OCI-M2 (cell line): ENCODE data around the gene SREBF2.
A peak's percentile ranks its signal among the peaks of the same experiment; 100 is the strongest.
"Not testable (repeated sequence)": the region's sequence is repeated elsewhere in the genome, so short reads cannot be mapped to it uniquely, and the experiment has no call there.

Source experiments
- DNase-seq: peaks from one replicate; lab custom pipeline; 2025; ENCODE audit not compliant: unreplicated experiment; lab: John Stamatoyannopoulos, UW

Gene SREBF2

DNA sequence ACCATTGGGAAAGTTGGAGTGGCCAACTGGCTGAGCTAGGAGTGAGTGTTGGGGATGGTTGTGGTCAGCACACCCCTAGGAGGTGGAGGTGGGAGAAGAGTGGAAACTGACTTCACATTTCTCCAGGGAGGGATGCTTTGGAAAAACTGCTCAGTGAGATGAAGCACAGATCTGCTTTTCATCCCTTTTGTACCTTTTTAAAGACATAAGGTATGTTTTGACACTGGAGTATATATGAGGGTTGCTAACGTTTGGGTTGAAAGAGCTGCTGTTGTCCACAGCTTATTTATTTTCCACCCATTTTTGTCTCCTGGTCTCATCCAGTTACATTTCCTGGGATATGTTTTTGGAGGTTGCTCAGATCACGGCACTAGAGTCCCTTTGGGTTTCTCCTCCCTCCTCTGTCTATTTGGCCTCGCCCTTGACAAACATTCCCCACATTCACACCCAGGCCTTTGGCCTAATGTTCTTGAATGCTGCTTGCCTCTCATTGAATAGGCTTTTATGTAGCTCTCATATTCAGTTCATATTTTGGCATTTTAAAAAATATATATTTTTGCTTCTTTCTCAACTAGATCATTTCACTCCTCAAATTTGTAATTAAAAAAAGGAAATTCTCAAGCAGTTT, 8.3 kb downstream of the SREBF2 start:
- no peak for DNase-seq

DNA sequence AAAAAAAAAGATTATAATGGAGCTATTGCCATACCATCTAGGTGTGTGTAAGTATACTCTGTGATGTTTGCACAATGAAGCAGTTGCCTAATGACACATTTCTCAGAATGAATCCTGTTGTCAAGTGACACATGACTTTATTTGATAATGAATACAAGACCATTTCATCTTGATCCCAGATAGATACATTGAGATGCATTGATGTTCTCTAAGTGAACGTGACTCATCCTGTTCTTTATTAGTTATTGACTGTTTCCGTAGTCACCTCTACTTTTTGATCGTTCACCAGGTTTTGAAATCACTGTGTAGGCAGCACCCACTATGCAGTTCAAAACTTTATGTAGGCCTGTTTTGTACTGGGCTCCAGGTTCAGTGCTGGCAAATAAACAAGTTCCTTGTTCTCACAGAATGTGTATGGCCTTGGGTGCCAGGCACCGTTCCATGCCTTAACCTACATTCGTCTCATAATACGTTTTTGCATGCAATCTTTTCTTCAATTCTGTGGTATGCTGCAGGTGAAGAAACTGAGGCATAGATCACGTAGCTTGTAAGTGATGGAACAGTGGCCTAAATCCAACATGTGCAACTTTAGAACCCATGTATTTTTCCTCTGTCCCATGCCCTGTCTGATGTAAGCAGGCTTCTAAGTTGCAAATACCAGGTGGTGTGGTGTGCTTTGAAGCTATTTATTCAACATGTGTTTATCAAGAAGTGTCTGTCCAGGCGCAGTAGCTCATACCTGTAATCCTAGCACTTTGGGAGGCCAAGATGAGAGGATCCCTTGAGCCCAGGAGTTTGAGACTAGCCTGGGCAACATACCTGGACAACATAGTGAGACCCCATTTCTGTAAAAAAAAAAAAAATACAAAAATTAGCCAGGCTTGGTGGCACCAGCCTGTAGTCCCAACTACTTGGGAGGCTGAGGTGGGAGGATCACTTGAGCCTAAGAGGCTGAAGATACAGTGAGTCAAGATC, 10.4 kb downstream of the SREBF2 start:
- DNase-seq: no peak

DNA sequence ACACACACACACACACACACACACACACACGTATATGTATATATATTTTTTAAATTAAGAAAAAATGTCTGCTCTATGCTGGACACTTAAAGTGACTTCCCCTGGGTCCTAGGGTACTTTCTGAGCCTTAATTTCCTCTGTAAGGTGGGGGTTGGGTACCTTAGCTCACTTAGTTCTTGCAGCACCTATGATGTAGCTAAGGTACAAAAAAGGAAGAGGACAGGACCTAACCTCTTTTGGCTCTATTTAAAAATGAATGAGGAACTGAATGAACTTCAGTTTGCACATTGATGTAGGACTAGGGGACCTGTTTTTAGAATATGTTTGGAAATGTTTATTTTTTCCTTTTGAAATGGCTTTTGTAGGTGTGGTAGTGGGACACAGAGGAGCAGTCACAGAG, 11.1 kb downstream of the SREBF2 start:
- DNase-seq: no peak

DNA sequence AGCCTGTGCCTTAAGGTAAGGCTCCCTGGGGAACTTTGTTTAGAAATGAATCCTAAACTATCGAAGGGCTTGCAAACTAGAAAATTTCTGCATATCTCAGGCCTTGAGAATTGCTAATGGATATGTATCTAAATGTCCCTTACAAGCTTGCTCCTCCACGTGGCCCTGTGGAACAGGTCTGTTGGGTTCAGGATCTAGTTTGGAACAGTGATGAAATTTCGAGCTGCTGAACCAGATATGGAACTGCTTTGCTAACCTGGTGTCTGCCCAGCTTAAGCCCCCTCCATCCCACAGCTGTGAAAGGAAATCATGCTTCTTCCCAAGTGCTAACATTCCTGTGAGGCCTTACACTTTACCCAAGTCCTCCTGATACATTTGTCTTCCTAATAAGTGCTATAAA, 11.6 kb downstream of the SREBF2 start:
- no peak for DNase-seq

DNA sequence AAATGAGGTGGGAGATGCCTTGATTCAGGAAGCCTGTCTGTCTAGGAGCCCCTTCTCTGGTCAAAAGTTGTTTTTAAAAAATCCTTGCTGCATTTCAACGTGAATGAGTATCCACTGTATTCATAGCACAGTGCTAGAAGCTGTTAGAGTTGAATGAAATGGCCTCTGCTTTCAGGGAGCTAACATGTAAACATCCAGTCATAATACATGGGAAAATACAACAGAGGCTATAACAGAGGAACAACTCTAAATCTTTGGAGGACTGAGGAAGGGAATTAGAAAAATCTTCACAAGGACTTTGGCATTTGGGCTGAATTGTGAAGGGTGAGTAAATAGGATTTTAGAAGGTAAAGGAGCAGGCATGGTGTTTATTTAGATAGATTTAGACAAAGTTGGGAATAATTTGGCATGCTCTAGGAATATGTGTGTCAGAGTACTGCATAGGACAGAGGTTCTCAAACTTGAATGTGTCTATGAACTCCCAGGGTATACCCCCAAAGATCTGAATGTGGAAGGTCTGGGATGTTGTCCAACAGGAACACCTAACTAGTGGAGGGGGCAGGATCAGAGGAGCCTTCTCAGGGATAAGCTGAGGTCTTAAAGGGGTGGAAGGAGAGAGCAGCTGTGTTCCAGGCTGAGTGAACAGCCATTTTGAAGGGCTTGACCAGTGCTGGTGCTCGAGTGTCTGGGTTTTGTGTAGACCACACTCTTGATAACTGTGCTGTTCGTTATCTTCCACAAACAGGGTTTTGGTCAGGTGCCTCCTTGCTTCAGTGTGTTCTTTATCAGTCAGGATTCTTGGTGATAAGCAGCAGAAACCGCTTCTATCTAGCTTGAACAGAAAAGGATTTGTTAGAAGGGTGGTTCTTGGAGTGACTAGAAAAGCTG, 12.7 kb downstream of the SREBF2 start:
- peak; percentile 37 for DNase-seq

DNA sequence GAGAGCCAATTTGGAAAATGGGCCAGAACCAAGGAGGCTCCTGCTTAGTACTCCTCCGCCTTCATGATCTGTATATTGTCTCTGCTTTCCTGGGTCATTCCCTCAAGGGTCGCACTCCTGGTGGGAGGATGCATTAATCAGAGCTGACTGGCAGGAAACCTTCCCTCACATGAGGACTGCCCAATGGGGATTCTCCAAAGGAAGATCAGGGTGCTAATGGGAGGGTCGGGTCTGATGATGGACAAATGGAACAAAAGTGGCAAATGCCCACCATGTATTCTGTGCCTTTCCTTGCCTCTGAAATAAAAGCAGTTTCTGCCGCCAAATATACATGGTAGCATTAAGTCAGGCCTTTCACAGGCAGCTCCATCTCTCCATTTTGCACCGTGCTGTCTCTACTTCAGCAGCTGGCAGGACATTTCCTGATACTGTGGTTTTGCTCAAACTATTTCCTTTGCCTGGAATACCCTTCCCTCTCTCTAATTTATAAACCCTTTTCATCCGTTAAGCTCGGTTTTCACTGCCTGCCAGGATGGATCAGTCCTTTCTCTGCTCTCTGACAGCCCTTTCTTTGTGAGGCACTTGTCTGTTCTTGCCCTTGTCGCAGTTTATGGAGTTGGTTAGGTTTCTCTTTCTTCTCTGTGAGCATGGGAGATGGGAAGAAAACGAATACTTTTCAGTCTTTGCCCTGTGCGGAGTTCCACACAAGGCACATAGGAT, 13.5 kb downstream of the SREBF2 start:
- no peak for DNase-seq

DNA sequence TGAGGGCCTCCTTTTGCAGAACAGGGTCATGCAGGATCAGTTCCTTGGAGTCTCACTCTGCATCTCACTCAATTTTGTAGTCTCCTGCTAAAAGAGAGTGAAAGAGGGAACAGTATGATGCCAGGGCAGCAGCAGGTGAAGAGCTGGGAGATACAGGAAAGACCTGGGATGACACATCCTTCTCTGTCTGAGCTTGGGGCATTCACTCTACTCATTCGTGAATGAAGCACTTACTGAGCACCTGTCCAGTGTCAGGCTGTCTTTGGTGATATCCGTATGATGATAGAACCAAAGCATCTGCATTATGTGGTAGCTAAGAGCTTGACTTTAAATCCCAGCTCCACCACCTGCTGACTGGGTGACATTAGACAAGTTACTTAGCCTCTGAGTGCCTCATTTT, 14.4 kb downstream of the SREBF2 start:
- DNase-seq: no peak

DNA sequence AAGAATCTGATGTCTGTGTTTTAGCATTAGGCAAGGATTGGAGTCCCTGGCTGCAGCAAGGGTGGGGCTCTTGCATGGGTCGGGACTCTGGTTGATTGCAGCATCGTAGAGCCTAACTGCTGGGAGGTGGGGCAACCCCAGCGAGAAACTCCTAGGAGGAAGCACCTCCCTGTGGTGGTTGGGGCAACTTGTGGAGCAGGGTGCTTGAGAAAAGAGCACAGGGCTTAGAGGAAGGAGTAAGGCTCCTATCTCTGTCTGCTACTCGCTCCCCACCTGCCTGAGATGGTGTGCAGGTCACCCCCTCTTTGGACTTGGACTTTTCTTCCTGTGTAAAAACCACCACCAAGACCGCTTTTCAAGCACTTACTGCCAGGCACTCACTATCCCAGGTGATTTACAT, 15.6 kb downstream of the SREBF2 start:
- no peak for DNase-seq

DNA sequence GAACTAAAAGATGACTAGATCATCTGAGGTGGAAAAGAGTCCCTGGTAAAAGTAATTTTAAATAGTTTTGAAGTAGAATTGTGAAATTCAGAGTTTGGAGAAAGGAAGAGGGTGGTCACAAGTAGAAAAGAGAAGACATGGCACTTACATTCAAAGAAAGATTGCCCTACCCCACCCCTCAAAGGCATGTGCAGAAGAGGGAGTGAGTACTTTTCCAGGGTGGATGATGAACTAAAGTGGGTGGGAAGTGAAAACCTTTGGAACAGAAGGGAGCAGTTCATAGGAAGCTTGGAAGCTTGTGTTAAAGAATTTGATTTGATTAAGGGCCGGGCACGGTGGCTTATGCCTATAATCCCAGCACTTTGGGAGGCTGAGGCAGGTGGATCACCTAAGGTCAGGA, 23.6 kb downstream of the SREBF2 start:
- DNase-seq: no peak

DNA sequence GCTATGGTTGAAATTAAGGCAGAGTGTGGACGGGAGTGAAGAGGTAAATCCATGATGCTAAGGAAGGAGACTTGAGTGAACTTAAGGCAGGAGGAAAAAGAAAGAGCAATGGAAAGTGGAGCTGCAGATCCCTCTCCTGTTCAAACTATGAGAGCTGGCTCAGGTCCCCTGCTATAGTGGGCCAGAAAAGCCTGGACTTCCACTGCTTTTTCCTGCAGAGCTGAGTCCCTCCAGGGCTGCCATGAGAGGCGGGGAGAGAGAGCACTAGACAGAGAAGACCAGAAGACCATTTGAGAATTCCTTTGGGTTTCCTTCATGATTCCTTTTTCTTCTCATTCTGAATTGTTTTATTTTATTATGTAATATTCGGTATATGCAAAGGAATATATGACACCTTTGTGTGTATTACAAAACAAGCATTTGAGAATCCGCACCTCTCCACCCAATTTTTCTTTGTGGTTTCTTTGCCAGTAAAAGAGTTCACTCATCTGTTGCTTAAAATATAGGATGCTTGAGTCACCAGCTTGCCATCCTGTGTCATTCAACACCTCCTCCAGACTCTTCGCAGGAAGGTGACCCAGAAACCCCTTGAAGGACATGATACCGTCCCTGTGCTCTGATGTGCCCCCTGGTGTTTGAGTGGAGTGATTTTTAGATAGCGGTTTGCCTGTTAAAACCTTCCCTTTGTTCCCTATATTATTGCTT, 24.4 kb downstream of the SREBF2 start:
- DNase-seq: no peak

DNA sequence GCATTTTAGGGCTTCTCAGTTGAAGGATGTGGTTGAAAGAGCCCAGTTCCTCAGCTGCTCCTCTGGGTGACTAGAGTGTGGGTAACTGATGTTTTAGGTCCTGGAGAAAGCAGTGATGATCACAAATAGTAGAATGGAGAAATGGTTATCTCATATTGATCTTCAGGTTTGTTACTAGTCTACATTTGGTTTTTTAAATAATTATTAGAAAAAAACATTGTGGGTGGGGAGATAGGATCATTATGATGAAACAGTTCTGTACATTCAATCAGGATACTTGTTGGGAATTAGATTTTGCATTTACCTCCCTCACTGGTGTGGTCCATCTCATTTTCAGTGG, 24.9 kb downstream of the SREBF2 start:
- DNase-seq: no peak

DNA sequence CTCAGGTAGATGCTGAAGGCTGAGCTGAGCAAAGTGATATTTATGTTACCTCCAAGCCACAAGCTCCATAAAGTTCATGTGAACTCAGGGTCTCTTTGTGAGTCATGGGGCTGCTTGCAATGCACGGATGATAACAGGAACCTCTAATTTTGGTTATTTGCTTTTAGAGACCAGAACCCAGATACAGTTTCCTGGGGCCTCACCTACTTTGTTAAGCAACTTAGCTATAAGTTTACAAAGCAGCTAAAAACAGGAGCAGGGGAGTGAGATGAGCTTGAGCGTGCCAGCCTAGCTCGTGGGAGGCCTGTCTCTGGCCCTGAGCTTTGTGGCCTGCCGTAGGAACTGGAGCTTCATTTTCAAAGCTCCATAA, 29.2 kb downstream of the SREBF2 start:
- no peak for DNase-seq

DNA sequence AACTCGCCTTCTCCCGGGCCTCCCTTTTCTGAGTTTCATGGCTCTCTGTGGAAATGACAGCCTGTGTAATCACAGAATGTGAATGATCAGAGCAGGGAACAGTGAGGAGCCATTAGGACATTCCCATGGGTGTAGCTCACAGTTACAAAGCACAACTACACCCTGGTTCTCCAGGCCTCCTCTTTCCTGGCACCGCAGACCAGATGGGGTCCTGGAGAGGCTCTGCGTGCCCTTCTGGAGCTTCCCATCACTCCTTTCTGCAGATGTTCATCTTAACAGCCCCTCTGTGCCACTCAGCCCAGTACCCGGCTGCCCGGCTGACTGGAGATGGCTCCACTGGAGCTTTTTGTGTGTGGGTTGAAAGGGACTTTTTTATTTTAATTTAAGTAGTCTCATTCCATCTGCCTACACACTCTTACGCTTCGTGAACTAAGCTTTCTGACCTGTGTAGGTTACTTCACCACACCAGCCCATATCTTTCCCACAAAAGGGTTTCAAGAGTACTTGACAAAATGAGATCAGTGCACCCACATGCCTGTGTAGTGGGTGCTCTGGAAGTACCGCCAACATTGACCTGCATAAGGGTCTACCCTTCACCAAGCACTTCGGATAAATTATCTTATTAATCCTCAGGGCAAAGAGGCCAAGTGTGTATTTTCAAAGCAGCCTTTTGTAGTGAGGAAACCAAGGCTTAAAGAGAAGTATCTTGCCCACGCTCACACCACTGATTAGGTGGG, 29.8 kb downstream of the SREBF2 start:
- DNase-seq: no peak

DNA sequence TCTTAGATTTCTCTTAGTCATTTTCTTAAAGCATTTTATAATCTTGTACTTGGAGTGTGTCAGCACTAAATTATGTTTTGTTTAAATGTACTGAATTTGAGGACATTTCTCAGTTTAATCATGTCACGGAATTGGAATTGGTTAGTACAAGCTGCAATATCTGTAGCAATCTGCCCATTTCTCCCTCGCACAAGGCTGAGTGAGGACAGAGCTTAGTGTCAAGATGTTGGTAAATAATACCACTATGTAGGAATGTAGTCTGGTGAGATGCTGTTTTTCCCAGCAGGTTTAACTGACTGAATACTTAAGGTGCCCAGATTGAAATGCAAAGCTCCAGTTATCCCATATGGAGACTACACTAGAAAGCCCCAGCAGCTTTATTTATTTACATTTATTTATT, 30.6 kb downstream of the SREBF2 start:
- DNase-seq: no peak

DNA sequence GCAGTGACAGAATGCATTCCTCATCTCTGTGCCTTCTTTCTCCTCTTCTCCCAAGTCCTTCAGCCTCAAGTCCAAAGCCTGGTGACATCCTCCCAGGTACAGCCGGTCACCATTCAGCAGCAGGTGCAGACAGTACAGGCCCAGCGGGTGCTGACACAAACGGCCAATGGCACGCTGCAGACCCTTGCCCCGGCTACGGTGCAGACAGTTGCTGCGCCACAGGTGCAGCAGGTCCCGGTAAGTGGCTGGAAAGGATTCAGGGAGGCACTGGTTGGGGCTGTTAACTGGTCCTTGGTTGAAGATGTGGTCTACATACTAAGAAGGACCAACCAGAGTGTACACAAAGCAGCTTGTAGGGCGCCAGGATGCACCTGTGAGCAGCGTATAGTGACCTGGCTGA, 35.7 kb downstream of the SREBF2 start:
- DNase-seq: no peak

DNA sequence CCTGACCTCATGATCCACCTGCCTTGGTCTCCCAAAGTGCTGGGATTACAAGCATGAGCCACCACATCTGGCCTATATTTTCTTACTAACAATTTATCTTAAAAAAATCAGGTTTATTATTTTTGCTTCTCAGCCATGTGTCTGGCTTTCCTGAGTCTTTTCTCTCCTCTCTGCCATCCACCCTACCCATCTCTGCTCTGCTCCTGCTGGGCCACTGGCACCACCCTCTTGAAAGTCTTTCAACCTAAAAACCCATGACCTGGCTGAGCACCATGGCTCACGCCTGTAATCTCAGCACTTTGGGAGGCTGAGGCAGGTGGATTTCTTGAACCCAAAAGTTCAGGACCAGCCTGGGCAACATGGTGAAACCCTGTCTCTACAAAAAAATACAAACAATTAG, 37.2 kb downstream of the SREBF2 start:
- not testable (repeated sequence) for DNase-seq

DNA sequence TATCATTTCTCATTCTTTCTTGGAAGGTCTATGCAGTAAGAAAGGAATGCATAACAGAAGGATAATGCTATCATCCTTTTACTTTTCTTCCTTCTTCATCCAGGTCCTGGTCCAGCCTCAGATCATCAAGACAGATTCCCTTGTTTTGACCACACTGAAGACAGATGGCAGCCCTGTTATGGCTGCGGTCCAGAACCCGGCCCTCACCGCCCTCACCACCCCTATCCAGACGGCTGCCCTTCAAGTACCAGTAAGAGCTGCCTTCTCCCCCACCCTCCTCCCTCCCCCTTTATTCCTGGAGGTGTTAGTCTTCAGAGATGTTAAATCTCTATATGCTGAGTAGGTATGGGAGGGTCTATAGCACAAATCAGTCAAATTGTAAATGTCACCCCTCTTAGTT, 37.9 kb downstream of the SREBF2 start:
- no peak for DNase-seq

DNA sequence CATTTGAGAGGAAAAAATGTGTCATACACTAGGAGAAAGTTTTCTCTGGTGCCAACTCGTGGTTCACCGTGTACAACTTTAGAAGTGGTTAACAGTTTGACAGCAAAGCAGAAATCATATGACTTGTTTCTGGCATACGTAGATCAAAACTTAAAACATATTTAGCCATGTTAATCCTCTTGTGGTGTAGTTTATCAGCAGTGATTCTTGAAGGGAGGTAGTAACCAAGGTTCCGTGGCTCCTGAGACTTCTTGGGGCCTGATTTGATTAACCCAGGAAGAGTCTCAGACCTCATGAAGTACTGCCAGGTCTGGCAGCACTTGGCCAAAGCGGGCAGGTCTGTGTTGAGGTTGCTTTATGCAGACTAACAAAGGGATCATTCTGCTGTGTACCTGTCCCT, 40.5 kb downstream of the SREBF2 start:
- DNase-seq: no peak

DNA sequence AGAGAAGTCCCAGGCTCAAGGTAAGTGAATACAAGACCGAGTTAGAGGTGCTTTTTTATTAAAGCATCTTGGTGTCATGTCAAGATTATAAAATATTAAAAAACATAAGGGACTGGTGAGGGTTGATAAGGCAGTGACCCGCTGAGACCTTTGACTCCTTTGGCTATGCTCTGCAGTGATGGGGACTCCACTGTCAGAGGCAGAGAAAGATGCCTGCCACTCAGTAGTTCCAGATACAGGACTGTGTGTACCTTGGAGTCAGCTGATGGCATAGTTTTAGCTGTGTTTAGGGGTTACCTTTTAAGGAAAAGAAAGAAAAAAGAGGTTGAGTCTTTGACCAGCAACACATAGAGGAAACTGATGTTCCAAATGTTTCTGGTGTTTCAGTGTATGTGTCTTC, 41.2 kb downstream of the SREBF2 start:
- DNase-seq: no peak
